OCI-LY1 (cell line): ENCODE measurements around the gene USF2.

Experiments
- EZH2 ChIP-seq: fragments of 200-600 bp; sonication (generic), shearing (Covaris generic); IDR thresholded peaks from 2 replicates; pipeline ENCODE4 v1.8.0; 2017; ENCODE audit warnings: borderline replicate concordance, mixed run types, mild to moderate bottlenecking, antibody characterized with exemption, low read length, moderate library complexity, mixed read lengths
- TF ChIP-seq, protein P1 (sequence below): fragments of 200-600 bp; sonication (generic), shearing (Covaris generic); IDR thresholded peaks from 2 replicates; pipeline ENCODE4 v1.5.1; 2017; ENCODE audit warnings: mild to moderate bottlenecking, antibody characterized with exemption, low read length, moderate library complexity, mixed read lengths

DNA sequence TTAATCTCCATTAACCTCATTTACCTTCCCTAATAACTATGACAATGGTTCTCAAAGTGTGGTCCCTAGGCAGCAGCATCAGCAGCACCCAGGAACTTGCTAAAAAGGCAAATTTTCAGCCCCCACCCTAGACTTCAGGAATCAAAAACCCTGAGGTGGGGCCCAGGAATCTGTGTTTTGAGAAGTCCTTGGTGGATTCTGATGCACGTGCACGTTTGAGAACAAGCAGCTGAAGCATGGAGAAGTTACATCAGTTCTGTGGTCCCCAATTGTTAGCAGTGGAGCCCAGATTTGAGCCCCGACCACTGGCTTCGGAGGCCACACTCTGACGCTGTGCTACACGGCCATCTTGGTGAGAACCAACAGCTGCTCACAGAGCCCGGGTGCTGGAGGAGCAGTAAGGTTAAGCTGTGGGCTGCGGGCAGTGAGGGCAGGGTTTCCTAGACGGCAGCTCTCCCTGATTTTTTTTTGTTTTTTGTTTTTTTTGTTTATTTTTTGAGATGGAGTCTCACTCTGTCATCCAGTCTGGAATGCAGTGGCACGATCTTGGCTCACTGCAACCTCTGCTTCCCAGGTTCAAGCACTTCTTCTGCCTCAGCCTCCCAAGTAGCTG lies 46.2 kb downstream of the USF2 start:
- TF ChIP-seq, protein P1, sequence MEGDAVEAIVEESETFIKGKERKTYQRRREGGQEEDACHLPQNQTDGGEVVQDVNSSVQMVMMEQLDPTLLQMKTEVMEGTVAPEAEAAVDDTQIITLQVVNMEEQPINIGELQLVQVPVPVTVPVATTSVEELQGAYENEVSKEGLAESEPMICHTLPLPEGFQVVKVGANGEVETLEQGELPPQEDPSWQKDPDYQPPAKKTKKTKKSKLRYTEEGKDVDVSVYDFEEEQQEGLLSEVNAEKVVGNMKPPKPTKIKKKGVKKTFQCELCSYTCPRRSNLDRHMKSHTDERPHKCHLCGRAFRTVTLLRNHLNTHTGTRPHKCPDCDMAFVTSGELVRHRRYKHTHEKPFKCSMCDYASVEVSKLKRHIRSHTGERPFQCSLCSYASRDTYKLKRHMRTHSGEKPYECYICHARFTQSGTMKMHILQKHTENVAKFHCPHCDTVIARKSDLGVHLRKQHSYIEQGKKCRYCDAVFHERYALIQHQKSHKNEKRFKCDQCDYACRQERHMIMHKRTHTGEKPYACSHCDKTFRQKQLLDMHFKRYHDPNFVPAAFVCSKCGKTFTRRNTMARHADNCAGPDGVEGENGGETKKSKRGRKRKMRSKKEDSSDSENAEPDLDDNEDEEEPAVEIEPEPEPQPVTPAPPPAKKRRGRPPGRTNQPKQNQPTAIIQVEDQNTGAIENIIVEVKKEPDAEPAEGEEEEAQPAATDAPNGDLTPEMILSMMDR = no peak
- no peak for TF ChIP-seq EZH2
